Panc1 (cell line): ENCODE data around the gene POLR1C. TPM values are rescaled to one million over a fixed set of nuclear protein-coding genes. Genes with fewer than 3 reads are reported as not detected.

Experiments used
- ATAC-seq: fragments of 200-7000 bp; cut with Tn5 transposase; 2 replicates; pipeline ENCODE4 v1.9.1; 2020; ENCODE audit warnings: mild to moderate bottlenecking, moderate library complexity
- BruUV-seq: library from RNA; stranded (reverse); fragments of 400-500 nt; replicated peaks from 2 replicates; lab custom pipeline; 2021; lab: Mats Ljungman, UMichigan
- CTCF ChIA-PET: fragments of 300-600 bp; sonication (Branson Sonifier 250); formaldehyde crosslinking; loops from one replicate; lab custom pipeline; 2022; ENCODE audit warnings: antibody characterized with exemption; lab: Charles Lee
- POLR2A ChIA-PET: fragments of 300-600 bp; sonication (Branson Sonifier 250); formaldehyde crosslinking; loops from one replicate; lab custom pipeline; 2022; ENCODE audit warnings: antibody characterized with exemption; lab: Charles Lee
- DNase-seq: peaks from one replicate; pipeline ENCODE4 v3.0.0-alpha.2; 2010; ENCODE audit warnings: low read depth, low spot score
- H3K27ac ChIP-seq: 2 replicates; pipeline ENCODE4 v1.5.1; 2011; ENCODE audit warnings: mild to moderate bottlenecking, low read length, inconsistent platforms
- H3K27me3 ChIP-seq: fragments of 200-500 bp; sonication (Bioruptor generic); 2 replicates; pipeline ENCODE4 v1.6.0; 2014; ENCODE audit warnings: low read length, inconsistent platforms; ENCODE audit not compliant: control insufficient read depth, insufficient read depth
- H3K36me3 ChIP-seq: fragments of 200-500 bp; sonication (Bioruptor generic); 2 replicates; pipeline ENCODE4 v1.5.1; 2014; ENCODE audit warnings: inconsistent platforms, mild to moderate bottlenecking, low read length, moderate library complexity; ENCODE audit not compliant: control insufficient read depth, insufficient read depth
- H3K4me1 ChIP-seq: 2 replicates; pipeline ENCODE4 v1.5.1; 2011; ENCODE audit warnings: inconsistent platforms, mild to moderate bottlenecking, low read length, moderate library complexity; ENCODE audit not compliant: control insufficient read depth, insufficient read depth
- H3K4me3 ChIP-seq, 2 experiments: 2 replicates each; pipeline ENCODE4 v1.5.1; 2011 to 2012; ENCODE audit warnings: low read depth in 2 of 2, low read length in 2 of 2, mild to moderate bottlenecking in 2 of 2, inconsistent platforms in 1 of 2, moderate library complexity in 1 of 2
- H3K9me3 ChIP-seq: fragments of 200-500 bp; sonication (Bioruptor generic); 2 replicates; pipeline ENCODE4 v1.5.1; 2014; ENCODE audit warnings: low read depth, mild to moderate bottlenecking, inconsistent platforms, low read length, moderate library complexity; ENCODE audit not compliant: control insufficient read depth, insufficient read depth
- CTCF ChIP-seq: fragments of 450-650 bp; IDR thresholded peaks from 2 replicates; pipeline ENCODE4 v1.5.1; 2017; ENCODE audit warnings: mild to moderate bottlenecking
- POLR2AphosphoS5 ChIP-seq: IDR thresholded peaks from 2 replicates; pipeline ENCODE4 v1.6.1; 2012; ENCODE audit warnings: mild to moderate bottlenecking, low read depth, low read length, moderate library complexity
- REST ChIP-seq, 2 experiments: IDR thresholded peaks; 2 replicates each; pipeline ENCODE4 v1.6.1; 2011 to 2012; ENCODE audit warnings: low read depth in 2 of 2, control low read depth in 1 of 2, low read length in 1 of 2, mild to moderate bottlenecking in 1 of 2, moderate library complexity in 1 of 2; ENCODE audit not compliant: insufficient read depth in 1 of 2
- SIN3A ChIP-seq: IDR thresholded peaks from 2 replicates; pipeline ENCODE4 v1.6.1; 2012; ENCODE audit warnings: low read depth, mild to moderate bottlenecking, low read length, moderate library complexity, borderline replicate concordance; ENCODE audit not compliant: insufficient read depth
- TCF7L2 ChIP-seq: IDR thresholded peaks from 2 replicates; pipeline ENCODE4 v1.6.1; 2011; ENCODE audit warnings: mild to moderate bottlenecking, low read depth, low read length, inconsistent platforms
- in situ Hi-C: cut with HindIII; loops from 2 replicates; pipeline ENCODE4 v1.10.0; 2016; ENCODE audit warnings: low sequenced_read_pairs, low pct_unique_long_range_greater_than_20kb
- intact Hi-C: fragments of 100-400 bp; cut with micrococcal nuclease; formaldehyde crosslinking; loops from one replicate; pipeline ENCODE4 v1.10.0; 2022; ENCODE audit not compliant: unreplicated experiment
- total RNA-seq: library from RNA; stranded (reverse); gene quantifications from one replicate; pipeline ENCODE4 v1.2.1, GENCODE V29; 2021; ENCODE audit not compliant: unreplicated experiment

The POLR1C gene
- total RNA-seq, 1 experiment from 2014 or later = 65.1 TPM

GRCh38 chr6:43476746-43477145, 40.1 kb upstream of the POLR1C start:
- BruUV-seq = no TSS peak
- H3K27me3 ChIP-seq = no peaks in the 10 kb centered on the region
- ATAC-seq (no peak), DNase-seq (no peak)
- no peaks in the 10 kb centered on the region for H3K9me3 ChIP-seq
- H3K36me3 ChIP-seq = no peaks in the 10 kb centered on the region
- TF ChIP-seq SIN3A (no peak), REST (IDR thresholded peaks at IDR 0.05; ENCODE audit: insufficient read depth in 1 of 2, low read depth in 2 of 2, low read length in 1 of 2) (no peak), TCF7L2 (no peak), CTCF (no peak), POLR2AphosphoS5 (no peak)
- peak overlapping the region; percentile 81 for H3K27ac ChIP-seq
- CTCF ChIA-PET = interaction anchor here (0.6 to 0.7 kb wide), 2 partner anchors 11 to 30 kb away, joined by 4 to 6 read pairs; no protein-coding TSS in a partner anchor
- intact Hi-C loops = no loop called here
- in situ Hi-C loops = no loop called here
- peak overlapping the region; percentile 62 to 74 for H3K4me3 ChIP-seq
- peaks cover 13% of the 10 kb centered on the region for H3K4me1 ChIP-seq
- POLR2A ChIA-PET = no interaction called here

- H3K9me3 ChIP-seq = no peaks in the 10 kb centered on the region
- TF ChIP-seq SIN3A (peak; percentile 86), POLR2AphosphoS5 (peak; percentile 90), TCF7L2 (no peak)
- peak within 1 kb of the TSS; percentile 81 for H3K27ac ChIP-seq
- ChIA-PET POLR2A (interaction anchor here (0.6 to 0.7 kb wide), 6 partner anchors 18 to 584 kb away, joined by 3 to 4 read pairs (median 3); partner anchors contain the start of gene LRRC73), CTCF (interaction anchor here (0.6 to 0.8 kb wide), 8 partner anchors 12 to 46 kb away, joined by 3 to 8 read pairs (median 4); partner anchors contain the start of gene LRRC73)
- peak; percentile 100 for ATAC-seq
- H3K4me1 ChIP-seq = peaks cover 13% of the 10 kb centered on the region
- DNase-seq = no peak
- intact Hi-C loops (no loop called here), in situ Hi-C loops (no loop called here)
- H3K4me3 ChIP-seq = peak within 1 kb of the TSS; percentile 62 to 74
- BruUV-seq = no TSS peak
- H3K27me3 ChIP-seq = no peaks in the 10 kb centered on the region
- no peaks in the 10 kb centered on the region for H3K36me3 ChIP-seq
Measured at GRCh38 chr6:43477235-43478007, 39.5 kb upstream of the POLR1C start, which contains the start of gene TJAP1. Gene TJAP1 (plus strand): TSS chr6:43477570. CDS start chr6:43499002, 21,432 bp downstream.
